ENCODE data around the gene AMOT.
"Not testable (repeated sequence)": the region's sequence is repeated elsewhere in the genome, so short reads cannot be mapped to it uniquely, and the experiment has no call there.

AMOT gene

GRCh38 chrX:112840382-112841113 is at the start of gene AMOT:
Gene AMOT, minus strand, starts transcription at chrX:112840831. Its CDS starts 17,705 bp downstream, at chrX:112823126.
- peak; percentile 68 for DNase-seq

- DNase-seq, result no peak
Measured at GRCh38 chrX:112889400-112889799, 48.8 kb upstream of the AMOT start.

GRCh38 chrX:112888916-112889315 is 48.3 kb upstream of the AMOT start:
- DNase-seq, result no peak

- DNase-seq, result no peak
Measured at GRCh38 chrX:112877771-112878173, 37.1 kb upstream of the AMOT start.

- no peak for DNase-seq
Measured at GRCh38 chrX:112874614-112875013, 34.0 kb upstream of the AMOT start.

GRCh38 chrX:112874175-112874574 is 33.5 kb upstream of the AMOT start:
- peak; percentile 24 for DNase-seq

- peak; percentile 37 for DNase-seq
Measured at GRCh38 chrX:112868586-112868985, 28.0 kb upstream of the AMOT start.

- no peak for DNase-seq
Measured at GRCh38 chrX:112867570-112867969, 26.9 kb upstream of the AMOT start.

GRCh38 chrX:112866175-112866574 is 25.5 kb upstream of the AMOT start:
- DNase-seq, result peak; percentile 40

GRCh38 chrX:112865464-112866025 is 24.9 kb upstream of the AMOT start:
- DNase-seq, result no peak

- no peak for DNase-seq
Measured at GRCh38 chrX:112863850-112864249, 23.2 kb upstream of the AMOT start.

GRCh38 chrX:112857478-112857878 is 16.8 kb upstream of the AMOT start:
- no peak for DNase-seq

GRCh38 chrX:112854901-112855300 is 14.3 kb upstream of the AMOT start:
- not testable (repeated sequence) for DNase-seq

- DNase-seq, result no peak
Measured at GRCh38 chrX:112852851-112853250, 12.2 kb upstream of the AMOT start.

GRCh38 chrX:112851806-112852205 is 11.2 kb upstream of the AMOT start:
- DNase-seq, result peak; percentile 68

- DNase-seq, result no peak
Measured at GRCh38 chrX:112851161-112851779, 10.6 kb upstream of the AMOT start.

GRCh38 chrX:112849016-112849415 is 8.4 kb upstream of the AMOT start:
- DNase-seq, result no peak

GRCh38 chrX:112846782-112847181 is 6.2 kb upstream of the AMOT start:
- no peak for DNase-seq

GRCh38 chrX:112846187-112846586 is 5.6 kb upstream of the AMOT start:
- DNase-seq, result peak; percentile 42

GRCh38 chrX:112844250-112844649 is 3.6 kb upstream of the AMOT start:
- DNase-seq, result no peak

GRCh38 chrX:112841820-112842157 is 1.2 kb upstream of the AMOT start:
- no peak for DNase-seq

- peak; percentile 85 for DNase-seq
Measured at GRCh38 chrX:112841114-112841819, 636 bp upstream of the AMOT start.

GRCh38 chrX:112839856-112840255 is 775 bp downstream of the AMOT start:
- no peak for DNase-seq

- DNase-seq, result no peak
Measured at GRCh38 chrX:112837531-112837930, 3.1 kb downstream of the AMOT start.

Data from fibroblast of upper back skin (primary cell).